Stimulated activated CD8-positive, alpha-beta memory T cell treated with anti-CD3 and anti-CD28 coated beads, Interleukin-12 subunit alpha, Interleukin-12 subunit beta, amount 100 ng/mL, for 24 hours (primary cell): ENCODE measurements around the gene HDAC11.
"Not testable (repeated sequence)": the region's sequence is repeated elsewhere in the genome, so short reads cannot be mapped to it uniquely, and the experiment has no call there.

Experiments used
- DNase-seq: peaks from one replicate; pipeline ENCODE4 v3.0.0-alpha.2; 2020; ENCODE audit errors: extremely low read depth

HDAC11 gene

DNA sequence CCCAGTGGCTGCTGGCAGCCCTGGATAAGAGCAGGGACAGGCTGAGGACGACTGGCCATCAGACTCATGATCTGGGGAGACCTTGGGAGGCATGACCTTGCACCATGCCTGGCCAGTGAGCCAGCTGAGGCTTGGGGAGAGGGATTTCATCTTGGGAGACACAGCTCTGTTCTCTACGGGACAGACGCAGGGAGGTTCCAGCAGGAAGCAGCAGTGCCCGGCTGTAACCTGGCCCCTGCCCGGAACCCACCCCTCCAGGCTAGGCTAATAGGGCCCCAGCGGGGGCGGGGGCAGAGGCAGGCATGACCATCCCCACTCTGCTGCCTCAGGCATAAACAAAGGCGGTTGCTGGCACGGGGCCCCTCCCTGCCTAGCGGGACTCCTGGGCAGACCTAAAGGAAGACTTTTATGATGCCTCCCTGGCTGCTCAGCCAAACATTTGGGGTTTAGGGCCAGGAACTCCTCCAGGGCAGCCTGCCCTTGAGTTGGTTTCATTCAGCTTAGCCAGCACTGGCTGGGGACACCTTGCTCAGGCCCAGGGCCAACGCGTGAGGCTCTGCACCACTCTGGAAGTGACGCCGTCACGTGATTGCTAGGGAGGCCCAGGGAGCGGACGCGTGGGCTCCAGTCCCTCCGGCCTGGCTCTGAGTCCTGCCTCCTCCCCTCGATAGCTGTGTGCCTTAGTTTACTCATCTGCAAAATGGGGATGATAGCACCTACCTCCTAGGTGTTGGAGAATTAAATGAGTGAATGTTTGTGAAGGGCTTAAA lies 27.6 kb downstream of the HDAC11 start:
- DNase-seq: no peak

DNA sequence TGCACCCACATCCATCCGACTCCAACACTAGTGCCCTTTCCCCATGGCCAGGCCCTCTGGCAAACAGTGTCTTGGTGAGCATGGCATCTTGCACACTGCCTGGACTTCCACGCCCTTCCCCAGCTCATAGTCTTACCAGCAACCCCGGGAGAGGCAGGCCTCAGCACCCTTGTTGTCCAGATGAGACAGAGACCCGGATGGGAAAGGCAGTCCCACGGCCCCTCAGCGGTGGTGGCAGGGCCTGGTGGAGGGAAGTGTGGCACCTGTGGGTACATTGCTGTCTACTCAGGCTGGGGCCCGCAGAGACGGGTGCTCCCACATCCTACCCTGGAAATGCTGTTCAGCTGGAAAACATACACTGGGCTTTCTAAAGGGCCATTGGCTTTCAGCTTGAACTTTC lies 28.4 kb downstream of the HDAC11 start:
- DNase-seq: no peak

DNA sequence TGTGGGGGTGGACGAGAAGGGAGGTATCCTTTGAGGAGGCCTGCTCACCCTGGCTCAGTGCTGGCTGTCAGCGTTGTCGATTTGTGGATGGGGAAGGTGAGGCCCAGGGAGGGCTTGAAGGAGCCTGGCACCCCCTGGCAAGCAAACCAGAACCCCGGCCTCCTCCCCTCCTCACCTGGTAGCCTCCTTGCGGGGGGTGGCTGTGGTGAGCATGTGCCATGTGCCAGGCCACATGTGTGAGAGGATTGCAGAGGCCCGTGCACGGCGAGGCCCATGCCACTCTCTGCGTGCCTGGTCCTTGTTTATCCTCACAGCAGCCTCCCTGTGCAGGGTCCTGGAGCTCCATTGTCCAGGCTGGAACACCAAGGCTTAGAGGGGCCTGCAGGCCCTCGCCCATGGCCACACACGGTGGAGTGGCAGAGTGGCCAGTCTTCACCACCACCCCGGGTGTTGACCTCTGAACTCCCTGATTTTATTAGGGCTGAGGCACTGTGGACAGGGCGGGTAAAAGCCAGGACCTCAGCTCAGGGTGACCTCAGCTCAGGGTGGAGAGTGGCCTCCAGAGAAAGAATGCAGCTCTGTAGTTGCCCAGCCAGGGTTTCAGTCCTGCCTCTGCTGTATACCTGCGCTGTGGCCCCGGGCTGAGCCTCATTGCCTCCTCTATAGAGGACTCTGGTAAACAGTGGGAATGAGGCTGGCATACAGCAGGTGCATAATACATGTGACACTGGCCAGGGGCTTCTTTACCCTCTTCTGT lies 29.1 kb downstream of the HDAC11 start:
- DNase-seq: no peak

DNA sequence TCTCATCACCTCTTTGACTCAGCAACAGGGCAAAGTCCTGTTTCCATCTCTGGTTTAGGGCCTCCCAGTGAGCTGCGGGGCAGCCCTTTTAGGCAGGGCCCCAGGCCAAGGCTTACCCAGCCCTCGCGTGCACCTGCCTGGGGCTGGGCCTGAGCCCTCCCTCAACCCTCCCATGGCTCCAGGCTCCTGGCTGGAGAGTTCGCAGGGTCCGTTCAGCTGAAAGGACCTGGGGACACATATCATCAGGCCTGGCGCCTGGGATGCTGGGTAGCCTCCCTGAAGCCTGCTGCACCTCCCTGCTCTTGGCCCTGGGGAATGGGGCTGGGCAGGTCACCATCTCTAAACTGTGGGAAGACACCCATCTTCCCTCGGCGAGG lies 29.7 kb downstream of the HDAC11 start:
- no peak for DNase-seq

DNA sequence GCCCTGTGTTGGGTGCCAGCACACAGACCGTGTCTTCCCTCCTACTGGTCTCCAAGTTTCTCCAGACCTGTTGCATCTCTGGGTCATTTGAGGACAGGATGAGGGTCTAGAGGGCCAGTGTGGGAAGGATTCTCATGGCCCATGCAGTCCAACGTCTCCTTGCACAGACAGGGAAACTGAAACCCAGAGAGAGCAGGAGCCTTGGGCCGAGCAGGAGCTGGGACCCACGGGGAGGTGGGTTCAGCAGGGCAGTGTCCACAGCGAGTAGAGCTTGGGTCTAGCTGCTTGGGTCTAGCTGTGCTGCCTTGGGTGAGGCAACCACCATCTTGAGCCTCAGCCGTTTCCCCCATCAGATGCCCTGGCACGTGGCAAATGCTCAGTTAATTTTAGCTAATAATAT lies 32.3 kb downstream of the HDAC11 start:
- DNase-seq: no peak

DNA sequence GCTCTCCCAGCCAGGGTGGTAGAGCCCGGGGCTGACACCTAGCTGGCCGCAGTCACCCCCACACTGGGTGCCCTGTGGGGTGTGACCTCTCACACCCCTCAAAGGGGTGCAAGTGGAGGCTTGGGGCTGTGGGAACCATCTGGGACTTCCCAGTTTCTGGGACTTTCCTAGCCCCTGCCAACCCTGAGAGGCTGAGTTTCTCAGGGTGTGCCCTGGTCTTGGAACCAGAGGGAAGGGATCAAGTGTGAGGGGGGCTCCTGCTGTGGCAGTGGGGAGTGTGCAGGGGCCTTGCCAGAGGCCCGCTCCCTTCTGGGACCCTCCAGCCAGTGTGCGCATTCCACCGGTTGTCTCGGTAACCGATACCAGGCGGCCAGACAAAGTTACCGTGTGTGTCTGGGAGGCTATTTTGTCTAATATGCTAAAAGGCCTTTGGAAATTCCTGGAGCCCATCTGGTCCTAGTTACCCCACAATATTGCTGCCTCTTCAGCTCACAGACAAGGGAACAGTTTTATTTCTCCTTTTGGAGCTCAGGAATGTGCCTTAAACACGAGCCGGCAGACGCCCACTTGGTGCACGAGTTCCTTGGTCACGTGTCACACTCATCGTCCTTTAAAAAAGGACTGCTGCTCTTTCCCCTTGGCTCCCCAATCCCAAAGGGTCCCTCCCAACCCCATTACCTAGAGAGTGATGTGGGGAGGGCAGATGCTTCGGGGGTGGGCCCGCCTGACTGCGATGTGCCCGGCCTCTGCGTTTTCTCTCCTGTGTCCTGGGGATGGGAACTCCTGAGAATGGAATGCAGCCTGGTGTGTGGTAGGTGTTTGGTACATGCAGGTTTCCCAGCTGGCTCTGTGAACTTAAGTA lies 33.2 kb downstream of the HDAC11 start:
- DNase-seq: no peak

DNA sequence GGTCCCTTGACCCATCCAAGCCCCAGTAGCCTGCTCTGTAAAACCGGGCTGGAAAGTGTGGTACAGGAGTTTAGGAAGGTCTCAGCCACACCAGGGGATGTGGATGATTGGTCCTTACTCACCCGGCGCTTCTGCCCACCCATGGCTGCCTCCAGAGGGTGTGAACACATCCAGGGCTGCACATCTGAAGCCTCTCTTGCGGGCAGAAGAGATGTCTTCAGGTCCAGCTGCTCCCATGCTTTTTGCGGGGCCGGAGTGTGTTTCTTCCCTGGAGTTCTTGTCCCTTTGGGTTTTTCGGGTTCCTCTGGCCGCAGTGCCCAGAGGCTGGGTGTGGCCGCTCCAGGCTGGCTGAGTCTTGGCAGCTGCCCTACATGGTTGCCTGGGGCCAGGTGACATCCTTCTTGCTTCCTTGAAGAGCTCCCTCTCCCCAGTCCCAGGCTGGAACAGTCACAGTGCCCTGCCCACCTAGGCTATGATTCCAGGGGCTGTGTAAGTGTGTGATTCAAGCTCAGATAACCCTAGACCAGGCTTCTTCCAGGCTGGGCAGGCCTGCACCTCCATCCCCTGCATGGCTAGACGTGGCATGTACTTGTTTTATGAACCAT lies 33.9 kb downstream of the HDAC11 start:
- DNase-seq: no peak

DNA sequence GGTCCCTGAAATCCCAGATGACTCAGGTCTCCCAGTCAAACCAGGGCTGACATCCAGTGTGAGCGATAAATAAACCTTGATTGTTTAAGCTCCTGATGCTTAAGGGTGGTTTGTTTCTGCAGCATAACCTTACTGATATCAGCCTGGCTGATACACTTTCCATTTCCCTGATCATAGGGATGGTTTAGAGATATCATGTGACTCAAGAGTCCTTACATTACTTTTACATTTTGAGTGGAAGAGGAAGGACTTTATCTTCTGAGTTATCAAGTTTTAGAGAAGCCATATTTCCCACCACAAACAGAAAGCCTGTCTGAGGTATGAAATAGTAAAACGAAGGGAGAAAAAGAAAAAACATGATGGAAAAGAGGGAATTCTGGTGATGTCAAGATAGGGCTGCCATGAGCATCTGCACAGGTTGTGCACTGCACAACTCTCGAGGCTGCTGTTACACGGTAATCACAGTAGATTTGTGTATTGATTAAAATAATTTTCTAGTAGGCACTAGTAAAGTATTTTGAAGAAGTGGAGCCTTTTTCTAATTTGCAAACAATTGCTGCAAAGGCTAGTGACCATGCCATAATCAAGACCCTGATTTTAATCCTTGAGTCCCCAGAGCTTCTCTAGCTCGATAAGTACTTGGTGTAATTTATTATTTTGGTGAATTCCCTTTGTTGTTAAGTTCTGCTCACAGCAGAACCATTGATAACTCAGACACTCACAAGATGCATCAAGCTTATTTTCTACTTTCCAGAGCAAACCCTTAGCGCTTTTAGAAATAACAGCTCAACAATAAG lies 34.7 kb downstream of the HDAC11 start:
- DNase-seq: no peak

DNA sequence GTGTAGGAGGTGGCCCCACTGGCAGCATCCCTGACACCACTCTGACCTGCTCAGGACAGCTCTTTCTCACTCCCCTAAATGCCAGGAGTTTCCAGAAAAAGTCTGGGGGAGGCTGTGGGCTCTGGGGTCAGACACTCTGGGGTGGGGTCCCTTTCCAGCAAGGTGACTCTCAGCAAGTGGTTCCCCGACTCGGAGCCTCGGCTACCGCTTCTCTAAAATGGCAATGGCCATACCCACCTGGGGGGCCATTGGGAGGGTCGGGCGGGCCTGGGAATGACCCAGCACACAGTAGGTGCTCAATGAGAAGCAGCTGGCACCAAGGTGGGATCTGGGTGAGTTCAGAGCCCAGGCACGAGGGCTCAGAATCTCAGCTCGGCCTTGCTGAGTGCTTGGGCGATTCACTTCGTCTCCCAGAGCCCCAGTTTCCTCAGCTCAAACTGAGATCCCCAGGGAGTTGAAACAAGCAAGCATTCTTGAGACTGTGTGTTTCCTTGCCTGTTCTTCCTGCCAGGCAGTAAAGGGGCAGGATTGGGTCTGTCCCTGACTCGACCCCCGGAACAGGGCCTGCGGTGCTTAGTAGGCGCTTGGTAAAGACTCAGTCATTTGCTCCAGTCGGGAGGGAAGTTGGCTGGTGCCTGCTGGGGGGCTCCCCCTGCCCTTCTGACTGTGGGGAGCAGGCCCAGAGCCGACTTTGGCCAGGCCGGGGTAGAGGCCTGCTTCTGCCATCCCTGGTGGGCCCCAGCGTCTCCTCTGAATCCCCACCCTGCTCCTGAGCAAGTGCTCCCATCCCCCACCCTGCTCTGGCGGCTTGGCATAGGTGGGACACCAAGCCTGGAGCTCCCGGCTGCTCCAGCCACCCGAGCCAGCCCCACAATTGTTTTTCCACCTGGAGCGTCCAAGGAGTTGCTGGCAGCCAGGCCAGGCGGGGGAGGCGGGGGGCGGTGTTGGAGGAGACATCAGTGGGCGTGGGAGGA lies 36.0 kb downstream of the HDAC11 start:
- DNase-seq: no peak

DNA sequence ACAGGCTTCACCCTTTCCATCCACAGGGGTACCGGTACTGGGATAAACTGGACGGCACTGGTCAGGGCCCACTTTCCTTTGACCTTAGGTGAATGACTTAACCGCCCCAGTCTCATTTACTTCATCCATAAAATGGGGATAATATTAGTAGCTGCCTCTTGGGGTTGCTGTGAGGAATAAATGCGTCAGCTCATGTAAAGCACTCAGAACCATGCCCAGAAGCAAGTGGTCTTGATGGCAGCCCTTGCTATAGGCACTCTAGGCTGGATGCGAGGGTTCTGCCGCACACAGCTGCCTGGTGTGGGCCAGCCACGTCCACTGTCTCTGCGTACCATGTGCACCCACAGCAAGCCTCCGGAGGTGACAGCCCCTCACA lies 36.6 kb downstream of the HDAC11 start:
- DNase-seq: no peak

DNA sequence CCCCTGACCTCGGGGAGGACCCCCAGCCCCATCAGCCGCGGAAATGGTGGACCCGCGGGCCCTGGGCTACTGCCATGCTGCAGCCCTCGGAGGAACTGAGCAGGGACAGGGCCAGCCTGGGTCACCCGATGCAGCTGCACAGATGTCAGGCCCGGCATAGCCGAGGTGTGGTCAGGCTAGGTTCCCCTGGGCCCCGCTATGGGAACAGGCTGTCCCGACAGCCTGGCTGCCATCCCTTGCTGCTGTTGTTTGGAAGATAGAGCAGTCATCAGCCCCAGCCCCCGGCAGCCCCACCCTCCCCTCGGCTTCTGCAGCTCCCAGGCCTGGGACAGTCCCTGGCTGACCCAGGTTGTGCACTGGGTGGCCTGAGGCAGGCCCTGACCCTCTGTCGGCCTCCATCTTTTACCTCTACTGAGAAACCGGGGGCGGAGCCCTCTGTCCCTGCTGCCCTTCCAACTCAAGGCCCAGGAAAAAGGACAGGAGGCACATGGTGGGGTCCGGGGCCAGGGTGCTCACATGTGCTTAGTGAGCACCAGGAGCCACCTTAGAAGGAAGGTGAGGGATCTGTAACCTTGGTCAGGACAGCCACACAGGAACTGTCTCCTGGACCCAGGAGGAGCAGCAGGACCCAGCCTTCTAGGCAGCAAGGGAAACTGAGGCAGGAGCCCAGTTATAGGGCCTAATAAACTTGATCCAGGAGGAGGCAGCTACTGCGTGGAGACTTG lies 37.3 kb downstream of the HDAC11 start:
- no peak for DNase-seq

DNA sequence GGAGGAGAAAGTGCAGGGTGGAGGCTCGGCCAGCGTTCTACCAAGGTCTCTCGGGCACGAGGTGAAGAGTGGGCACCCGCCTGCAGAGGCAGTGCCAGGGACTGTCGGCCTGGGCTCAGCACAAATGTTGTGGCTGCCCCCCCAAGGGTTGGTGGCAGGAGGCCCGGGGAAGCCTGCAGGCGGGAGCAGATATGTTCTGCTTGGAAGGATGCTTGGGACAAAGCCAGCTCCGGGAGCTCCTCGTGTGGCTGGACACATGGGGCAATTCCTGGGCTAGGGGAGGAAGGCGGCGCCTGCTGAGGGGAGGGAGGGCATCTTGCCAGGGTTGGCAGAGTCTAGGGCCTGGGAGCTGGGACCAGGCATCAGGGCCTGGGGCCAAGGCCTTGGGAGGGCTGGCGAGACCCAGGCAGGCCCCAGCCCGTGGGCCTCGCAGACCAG lies 38.4 kb downstream of the HDAC11 start:
- DNase-seq: no peak

DNA sequence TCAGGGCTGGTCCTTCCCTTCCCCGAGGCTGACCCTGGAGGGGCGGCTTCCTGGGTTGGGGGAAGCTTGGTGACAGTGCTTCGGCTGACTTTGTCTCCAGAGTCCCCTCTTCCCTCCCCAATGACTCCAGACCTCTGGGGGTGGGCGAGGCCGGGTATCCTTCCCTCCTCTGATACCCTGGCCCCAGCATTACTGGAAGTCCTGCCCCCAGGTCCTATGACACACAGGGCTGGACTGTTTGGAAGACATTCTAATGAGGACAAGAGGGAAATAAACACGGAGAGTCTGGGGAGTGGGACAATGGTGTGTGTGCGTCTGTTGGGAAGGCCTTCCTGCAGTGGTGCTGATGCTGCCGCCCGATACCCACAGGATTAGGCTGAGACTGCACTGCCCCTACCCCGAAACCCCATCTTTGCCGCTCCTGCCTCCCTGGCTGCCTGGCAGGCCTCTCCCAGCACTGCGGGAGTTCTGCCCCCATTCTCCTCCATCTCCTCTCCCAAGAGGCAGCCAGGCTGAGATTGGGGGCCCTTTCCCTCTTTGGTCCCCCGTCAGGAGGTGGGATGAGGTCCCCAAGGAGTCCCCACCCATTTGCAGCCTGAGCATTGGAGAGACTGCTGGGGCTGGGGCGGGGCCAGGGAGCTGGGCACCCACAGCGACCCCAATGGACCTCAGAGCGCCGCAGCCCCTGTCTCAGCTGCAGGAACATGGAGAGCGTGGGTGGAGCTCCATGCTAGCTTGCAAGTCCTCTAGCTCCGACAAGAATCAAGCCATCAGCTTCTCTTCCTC lies 39.1 kb downstream of the HDAC11 start:
- no peak for DNase-seq

DNA sequence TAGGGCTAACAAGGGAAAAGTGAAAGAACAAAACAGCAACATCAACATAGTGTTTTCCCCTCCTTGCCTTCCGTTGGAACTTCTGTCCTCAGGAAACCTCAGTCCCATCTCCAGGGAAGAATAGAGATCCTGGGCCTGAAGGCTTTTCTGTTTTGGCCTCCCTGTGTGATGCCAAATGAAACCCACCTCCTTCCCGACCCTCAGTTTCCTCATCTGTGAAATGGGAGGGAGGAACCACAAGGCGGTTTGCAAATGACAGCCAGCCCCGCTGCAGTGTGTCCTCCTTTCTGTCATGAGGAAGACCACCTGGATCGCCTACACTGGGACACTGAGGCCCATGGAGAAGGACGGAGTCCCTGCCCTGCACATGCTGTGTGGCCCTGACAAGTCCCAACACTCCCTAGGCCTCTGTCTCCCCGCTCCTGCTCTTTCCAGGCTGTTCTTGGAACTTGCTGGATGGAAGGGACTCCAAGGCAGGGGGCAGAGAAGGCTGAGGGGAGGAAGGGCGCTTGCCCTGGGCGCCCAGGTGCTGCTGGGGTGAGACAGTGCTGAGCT lies 40.3 kb downstream of the HDAC11 start:
- no peak for DNase-seq

DNA sequence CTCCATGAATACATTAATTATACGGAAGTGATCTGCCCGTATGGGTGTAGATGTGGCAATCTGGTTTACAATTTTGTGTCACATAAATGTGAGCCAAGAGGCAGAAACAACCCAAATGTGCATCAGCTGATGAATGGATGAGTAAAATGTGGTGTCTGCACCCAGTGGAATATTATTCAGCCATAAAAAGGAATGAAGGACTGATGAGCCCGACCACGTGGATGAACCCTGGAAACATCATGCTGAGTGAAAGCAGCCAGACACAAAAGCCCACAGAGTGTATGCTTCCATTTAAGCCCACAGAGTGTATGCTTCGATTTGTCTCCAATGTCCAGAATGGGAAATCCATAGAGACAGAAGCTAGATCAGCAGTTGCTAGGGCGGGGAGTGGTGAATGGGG lies 41.2 kb downstream of the HDAC11 start:
- DNase-seq: no peak

DNA sequence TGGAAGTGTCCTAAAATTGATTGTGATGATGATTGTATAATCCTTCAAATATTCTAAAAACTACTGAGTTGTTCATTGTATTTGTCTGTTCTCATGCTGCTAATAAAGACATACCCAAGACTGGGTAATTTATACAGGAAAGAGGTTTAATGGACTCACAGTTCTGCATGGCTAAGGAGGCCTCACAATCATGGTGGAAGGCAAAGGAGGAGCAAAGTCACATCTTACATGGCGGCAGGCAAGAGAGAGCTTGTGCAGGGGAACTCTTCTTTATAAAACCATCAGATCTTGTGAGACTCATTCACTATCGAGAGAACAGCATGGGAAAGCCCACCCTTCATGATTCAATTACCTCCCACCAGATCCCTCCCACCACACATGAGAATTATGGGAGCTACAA lies 41.6 kb downstream of the HDAC11 start:
- not testable (repeated sequence) for DNase-seq

DNA sequence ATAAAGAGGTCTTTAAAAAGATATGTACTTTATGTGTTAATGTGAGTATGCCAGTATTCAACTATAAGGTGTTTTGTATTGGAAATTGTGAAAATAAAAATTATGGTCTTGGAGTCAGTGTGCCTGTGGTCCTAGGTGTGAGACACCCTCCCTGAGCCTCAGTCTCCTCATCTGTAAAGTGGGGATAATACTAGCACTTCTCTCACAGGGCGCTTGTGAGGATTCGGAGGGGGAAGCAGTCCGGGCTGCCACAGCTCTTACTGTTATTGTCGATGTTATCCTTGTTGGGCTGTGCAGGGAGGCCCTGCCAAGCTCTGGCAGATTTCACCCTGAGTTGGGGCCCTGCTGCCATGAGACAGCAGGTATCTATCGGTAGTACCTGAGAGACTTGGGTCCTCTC lies 42.1 kb downstream of the HDAC11 start:
- no peak for DNase-seq

DNA sequence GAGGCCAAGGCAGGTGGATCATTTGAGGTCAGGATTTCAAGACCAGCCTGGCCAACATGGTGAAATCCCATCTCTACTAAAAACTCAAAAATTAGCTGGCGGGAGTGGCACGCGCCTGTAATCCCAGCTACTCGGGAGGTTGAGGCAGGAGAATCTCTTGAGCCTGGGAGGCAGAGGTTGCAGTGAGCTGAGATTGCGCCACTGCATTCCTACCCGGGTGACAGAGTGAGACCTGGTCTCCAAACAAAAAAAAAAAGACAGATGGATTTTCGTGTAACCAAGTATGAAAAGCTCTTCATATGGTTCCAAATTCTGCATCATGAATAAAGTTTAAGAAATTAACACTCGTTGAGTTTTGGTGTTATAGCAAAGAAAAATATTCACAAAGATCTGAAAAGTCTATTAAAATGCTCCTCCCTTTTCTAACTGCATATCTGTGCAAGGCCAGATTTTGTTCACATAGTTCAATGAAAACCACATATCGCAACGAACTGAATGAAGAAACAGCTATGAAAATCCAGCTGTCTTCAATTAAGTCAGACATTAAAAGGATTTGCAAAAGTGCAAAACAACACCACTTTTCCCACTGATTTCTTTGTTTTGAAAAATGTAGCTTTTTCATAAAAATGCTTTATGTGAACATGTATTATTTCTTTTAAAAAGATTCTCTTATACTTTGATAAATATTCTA lies 45.0 kb downstream of the HDAC11 start:
- DNase-seq: no peak
